CD4-positive, alpha-beta T cell treated with Interleukin-1 beta for 1 hour (primary cell): Measurements from ENCODE around the gene ZNF844.
"Not testable (repeated sequence)": the region's sequence is repeated elsewhere in the genome, so short reads cannot be mapped to it uniquely, and the experiment has no call there.

ENCODE experiments used
- DNase-seq, 2 donors: peaks; one replicate each; pipeline ENCODE4 v3.0.0-alpha.2; 2020 to 2022

The ZNF844 gene

DNA sequence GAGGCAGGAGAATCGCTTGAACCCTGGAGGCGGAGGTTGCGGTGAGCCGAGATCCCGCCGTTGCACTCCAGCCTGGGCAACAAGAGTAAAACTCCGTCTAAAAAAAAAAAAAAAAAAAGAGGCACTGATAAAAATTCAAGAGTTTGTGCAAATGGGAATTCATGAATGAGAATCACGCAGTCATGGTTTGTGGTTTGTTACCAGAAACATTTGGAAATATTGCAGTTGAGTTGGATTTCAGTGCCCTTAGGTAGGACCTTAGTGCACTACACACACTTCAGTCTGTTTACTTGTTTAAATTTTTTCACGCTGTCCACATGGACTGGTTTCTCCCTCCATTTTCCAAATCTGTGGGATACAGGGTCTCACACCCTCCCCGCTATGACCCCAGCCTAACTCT lies 28.4 kb downstream of the ZNF844 start:
- DNase-seq, result no peak

DNA sequence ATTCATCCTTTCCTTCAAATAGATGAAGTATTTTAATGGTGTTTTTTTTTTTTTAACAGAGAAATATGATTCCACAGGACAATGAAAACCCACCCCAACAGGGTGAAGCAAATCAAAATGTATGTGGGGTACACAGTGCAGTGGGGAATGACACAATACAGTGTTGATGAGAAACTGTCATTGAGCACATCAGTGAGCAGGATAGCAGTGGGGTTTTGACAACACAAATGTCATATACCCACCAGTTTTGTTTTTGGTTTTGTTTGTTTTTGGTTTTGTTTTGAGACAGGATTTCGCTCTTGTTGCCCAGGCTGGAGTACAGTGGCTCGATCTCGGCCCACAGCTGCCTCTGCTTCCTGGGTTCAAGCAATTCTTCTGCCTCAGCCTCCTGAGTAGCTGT lies 29.2 kb downstream of the ZNF844 start:
- DNase-seq, result no peak

DNA sequence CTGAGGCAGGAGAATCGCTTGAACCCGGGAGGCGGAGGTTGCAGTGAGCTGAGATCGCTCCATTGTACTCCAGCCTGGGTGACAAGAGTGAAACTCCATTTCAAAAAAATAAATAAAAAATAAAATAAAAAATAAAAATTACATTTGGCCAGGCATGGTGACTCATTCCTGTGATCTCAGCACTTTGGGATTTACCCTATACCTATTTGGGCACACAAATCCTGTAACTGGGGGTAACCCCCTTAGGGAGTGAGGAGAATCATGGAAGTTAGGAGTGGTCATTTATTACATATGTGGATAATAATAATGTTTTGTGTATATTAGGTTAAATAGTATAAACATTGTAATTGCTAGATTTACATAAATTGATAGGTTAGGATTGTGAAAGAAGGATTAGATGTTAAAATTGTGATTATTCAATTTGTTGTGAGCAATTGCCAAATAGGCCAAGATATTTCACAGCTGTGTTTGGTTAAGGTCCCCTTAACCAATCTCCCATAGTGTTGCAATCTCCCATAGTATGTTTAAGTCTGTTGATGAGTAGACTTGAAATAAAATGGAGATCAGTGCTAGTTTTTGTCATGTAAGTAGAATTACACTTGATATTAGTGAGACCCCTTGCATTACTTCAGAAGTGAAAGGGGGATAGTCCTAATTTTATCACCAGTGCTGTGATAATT lies 30.7 kb downstream of the ZNF844 start:
- no peak for DNase-seq

DNA sequence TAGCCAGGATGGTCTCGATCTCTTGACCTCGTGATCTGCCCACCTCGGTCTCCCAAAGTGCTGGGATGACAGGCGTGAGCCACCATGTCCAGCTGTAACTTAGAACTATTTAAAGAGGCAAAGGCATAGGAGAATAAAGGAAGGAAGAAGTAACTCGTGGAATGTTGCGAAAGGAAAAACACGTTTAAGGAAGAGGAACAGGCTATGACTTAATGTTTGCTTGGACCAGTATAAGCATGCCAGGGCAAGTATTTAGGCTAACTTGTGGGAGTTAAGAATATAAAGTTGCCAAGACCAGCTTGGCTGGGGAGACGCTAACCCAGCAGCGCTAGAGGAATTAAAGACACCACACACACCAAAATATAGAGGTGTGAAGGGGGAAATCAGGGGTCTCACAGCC lies 33.5 kb downstream of the ZNF844 start:
- no peak for DNase-seq

DNA sequence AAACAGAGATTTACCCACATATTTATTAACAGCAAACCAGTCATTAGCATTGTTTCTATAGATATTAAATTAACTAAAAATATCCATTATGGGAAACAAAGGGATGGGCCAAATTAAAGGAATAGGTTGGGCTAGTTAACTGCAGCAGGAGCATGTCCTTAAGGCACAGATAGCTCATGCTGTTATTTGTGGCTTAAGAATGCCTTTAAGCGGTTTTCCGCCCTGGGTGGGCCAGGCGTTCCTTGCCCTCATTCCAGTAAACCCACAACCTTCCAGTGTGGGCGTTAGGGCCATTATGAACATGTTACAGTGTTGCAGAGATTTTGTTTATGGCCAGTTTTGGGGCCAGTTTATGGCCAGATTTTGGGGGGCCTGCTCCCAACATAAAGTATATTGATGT lies 39.4 kb downstream of the ZNF844 start:
- DNase-seq, result not testable (repeated sequence)

DNA sequence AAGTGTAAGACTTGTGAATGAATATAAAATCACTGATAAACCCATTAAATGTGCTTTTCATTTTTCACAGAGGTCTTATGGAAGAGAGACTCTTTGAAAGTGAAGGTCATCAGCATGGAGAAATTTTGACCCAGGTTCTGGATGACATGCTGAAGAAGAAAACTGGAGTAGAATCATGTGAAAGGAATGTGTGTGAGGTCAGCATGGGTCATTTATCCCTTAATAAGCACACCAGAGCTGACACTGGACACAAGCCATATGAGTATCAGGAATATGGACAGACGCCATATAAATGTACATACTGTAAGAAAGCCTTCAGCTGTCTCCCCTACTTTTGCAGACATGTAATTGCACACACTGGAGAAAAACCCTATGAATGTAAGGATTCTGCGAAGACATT lies 46.6 kb downstream of the ZNF844 start:
- no peak for DNase-seq

DNA sequence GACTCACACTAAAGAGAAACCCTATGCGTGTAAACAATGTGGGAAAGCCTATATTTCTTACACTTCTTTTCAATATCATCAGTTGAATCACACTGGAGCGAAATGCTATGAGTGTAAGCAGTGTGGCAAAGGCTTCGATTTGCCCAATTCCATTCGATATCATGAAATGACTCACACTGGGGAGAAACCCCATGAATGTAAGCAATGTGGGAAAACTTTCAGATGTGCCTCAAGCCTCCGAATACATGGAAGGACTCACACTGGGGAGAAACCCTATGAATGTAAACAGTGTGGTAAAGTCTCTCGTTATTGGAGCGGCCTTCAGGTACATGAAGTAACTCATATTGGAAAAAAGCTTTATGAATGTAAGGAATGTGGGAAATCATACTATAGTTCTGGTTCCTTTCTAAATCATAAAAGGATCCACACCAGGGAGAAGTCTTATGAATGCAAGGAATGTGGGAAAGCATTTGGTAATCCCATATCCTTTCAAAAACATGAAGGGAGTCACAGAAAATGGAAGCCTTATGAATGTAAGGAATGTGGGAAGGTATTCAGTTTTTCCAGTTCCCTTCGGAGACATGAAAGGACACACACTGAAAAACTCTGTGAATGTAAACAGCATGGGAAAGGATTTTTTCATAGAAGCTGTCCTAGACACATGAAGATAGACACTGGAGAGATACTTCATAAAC lies 47.6 kb downstream of the ZNF844 start:
- no peak for DNase-seq

DNA sequence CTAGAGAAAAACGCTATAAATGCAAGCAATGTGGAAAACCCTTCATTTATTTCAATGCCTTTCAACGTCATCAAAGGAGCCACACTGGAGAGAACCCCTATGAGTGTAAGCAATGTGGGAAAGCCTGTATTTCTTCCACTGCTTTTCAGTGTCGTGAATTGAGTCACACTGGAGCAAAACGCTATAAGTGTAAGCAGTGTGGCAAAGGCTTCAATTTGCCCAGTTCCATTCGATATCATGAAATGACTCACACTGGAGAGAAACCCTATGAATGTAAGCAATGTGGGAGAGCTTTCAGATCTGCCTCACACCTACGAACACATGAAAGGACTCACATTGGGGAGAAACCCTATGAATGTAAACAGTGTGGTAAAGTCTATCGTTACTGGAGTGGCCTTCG lies 48.2 kb downstream of the ZNF844 start:
- DNase-seq, result no peak

DNA sequence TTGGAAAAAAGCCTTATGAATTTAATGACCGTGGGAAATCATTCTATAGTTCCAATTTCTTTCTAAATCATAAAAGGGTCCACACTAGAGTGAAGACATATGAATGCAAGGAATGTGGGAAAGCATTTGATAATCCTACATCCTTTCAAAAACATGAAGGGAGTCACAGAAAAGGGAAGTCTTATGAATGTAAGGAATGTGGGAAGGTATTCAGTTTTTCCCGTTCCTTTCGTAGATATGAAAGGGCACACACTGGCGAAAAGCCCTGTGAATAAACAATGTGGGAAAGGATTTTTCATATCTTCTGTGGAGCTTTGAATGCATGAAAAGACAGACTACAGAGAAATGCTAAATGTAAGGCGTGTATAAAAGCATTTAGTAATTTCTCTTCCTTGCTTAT lies 48.6 kb downstream of the ZNF844 start:
- no peak for DNase-seq

DNA sequence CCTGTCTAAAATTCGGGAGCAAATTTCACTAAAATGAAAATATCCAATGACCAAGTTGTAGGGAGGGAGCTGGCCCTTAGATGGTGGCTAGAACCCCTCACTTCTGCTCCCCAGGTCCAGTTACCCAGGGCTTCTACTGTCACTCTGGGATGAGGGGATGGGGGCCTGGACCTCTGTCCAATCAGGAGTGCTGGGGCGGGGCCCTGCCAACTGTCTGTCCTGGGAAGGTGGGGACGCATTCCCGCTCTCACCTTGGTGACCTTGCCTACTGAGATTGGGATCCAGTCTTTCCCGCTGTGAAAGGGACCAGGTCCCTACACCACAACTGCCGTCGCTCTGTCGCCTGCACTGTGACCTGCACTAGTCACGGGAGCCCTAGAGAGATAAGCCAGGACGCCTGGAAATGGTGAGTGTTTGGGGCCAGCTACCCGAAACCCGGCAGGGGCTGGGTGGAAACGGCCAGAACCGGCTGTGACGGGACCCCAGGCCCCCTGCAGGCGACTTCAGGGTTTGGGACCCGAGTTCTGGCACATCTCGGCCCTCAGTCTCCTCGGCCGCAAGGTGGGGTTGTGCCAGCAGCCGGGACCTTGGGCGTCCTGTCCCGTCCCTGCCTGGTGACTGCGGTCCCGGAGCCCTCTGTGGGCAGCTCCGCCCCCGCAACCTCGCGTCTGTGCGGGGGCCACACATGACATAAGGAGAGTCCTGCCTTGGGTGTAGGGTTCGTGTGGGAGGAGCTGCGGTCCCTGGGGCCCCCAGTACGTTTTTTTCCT lies 52.9 kb downstream of the ZNF844 start:
- DNase-seq, result no peak

DNA sequence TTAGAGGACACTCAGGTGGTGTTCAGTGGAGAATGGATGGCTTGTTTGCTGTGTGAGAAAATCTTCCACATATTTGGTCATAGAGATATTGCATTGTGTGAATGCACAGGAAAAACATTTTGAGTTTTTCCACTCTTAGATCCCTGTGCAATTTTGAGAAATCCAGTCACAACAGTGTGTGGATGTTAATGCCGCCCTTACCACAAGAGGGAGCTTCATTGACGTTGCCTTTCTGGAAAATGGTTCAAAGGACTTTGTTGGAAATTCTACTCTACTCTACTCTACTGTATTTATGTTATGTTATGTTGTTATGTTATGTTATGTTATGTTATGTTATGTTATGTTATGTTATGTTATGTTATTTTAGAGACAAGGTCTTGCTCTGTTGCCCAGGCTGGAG lies 62.2 kb downstream of the ZNF844 start:
- peak in 1 of 2 donors; percentile 29 for DNase-seq
